ENCODE measurements around the gene CEP85L. TPM values are rescaled to one million over a fixed set of nuclear protein-coding genes. Genes with fewer than 3 reads are reported as not detected.

Gene CEP85L
- total and polyA plus RNA-seq, 2 donors (not counting 1 experiment from before 2014, with no cell fraction given): 7.3 to 22.0 TPM

DNA sequence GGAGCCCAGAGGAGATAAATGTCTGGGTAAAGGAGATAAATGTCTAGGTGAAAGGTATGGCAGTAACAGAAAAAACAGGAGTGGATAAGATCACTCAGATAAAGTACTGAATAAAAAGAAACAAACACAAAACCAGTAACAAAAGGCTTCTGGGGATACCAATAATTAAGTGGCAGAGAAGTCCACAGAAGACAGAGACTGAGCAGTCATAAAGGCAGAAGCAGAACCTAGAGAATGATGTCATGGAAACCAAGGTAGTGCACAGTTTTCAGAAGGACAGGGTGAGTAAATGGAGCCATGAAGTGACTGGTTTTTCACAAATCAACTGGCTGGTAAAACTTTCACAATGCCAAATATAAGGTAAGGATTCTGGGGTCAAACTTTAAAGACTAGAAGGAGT lies 184.2 kb downstream of the CEP85L start:
- Histone ChIP-seq H3K79me2 (ENCODE audit: control insufficient read depth, insufficient read depth, low read length) (no peaks in the 10 kb centered on the region), H2AFZ (ENCODE audit: low read length) (no peak overlapping the region), H3K4me2 (ENCODE audit: extremely low read depth, insufficient read depth, low read length) (no peak overlapping the region), H3K9ac (ENCODE audit: insufficient read depth, low read length) (no peak overlapping the region), H3K9me3 (ENCODE audit: control insufficient read depth, insufficient read depth, low read depth, low read length) (no peaks in the 10 kb centered on the region), H3K36me3 (ENCODE audit: control insufficient read depth, insufficient read depth, low read length) (peaks cover 2% of the 10 kb centered on the region), H3K27me3 (ENCODE audit: control insufficient read depth, insufficient read depth, low read length) (no peaks in the 10 kb centered on the region), H3K4me3 (replicated peaks in 1 of 4; ENCODE audit: control extremely low read depth in 1 of 4, insufficient read depth in 1 of 4, low read depth in 3 of 4, low read length in 4 of 4) (no peak overlapping the region), H3K27ac (ENCODE audit: insufficient read depth, low read length) (no peak overlapping the region), H4K20me1 (ENCODE audit: control insufficient read depth, extremely low read depth, insufficient read depth, low read length) (no peaks in the 10 kb centered on the region), H3K4me1 (ENCODE audit: control insufficient read depth, extremely low read depth, insufficient read depth, low read length) (peaks cover 2% of the 10 kb centered on the region)
- DNase-seq (ENCODE audit: low read depth in 2 of 2): no peak
- TF ChIP-seq, protein P1, sequence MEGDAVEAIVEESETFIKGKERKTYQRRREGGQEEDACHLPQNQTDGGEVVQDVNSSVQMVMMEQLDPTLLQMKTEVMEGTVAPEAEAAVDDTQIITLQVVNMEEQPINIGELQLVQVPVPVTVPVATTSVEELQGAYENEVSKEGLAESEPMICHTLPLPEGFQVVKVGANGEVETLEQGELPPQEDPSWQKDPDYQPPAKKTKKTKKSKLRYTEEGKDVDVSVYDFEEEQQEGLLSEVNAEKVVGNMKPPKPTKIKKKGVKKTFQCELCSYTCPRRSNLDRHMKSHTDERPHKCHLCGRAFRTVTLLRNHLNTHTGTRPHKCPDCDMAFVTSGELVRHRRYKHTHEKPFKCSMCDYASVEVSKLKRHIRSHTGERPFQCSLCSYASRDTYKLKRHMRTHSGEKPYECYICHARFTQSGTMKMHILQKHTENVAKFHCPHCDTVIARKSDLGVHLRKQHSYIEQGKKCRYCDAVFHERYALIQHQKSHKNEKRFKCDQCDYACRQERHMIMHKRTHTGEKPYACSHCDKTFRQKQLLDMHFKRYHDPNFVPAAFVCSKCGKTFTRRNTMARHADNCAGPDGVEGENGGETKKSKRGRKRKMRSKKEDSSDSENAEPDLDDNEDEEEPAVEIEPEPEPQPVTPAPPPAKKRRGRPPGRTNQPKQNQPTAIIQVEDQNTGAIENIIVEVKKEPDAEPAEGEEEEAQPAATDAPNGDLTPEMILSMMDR (conservative IDR thresholded peaks at IDR 0.05 in 1 of 2, IDR thresholded peaks at IDR 0.05 in 1 of 2; ENCODE audit: low read depth in 1 of 2, low read length in 2 of 2): no peak
- TF ChIP-seq EZH2 (IDR thresholded peaks at IDR 0.05; ENCODE audit: low read length, missing control alignments): no peak

- no peaks in the 10 kb centered on the region for H3K9me3 ChIP-seq (ENCODE audit: control insufficient read depth, insufficient read depth, low read depth, low read length)
- H3K4me1 ChIP-seq (ENCODE audit: control insufficient read depth, extremely low read depth, insufficient read depth, low read length): peaks cover 2% of the 10 kb centered on the region
- no peaks in the 10 kb centered on the region for H3K79me2 ChIP-seq (ENCODE audit: control insufficient read depth, insufficient read depth, low read length)
- no peak for TF ChIP-seq EZH2 (IDR thresholded peaks at IDR 0.05; ENCODE audit: low read length, missing control alignments)
- TF ChIP-seq, protein P1 (conservative IDR thresholded peaks at IDR 0.05 in 1 of 2, IDR thresholded peaks at IDR 0.05 in 1 of 2; ENCODE audit: low read depth in 1 of 2, low read length in 2 of 2): no peak
- peaks cover 2% of the 10 kb centered on the region for H3K36me3 ChIP-seq (ENCODE audit: control insufficient read depth, insufficient read depth, low read length)
- H4K20me1 ChIP-seq (ENCODE audit: control insufficient read depth, extremely low read depth, insufficient read depth, low read length): no peaks in the 10 kb centered on the region
- no peak overlapping the region for H3K9ac ChIP-seq (ENCODE audit: insufficient read depth, low read length)
- no peaks in the 10 kb centered on the region for H3K27me3 ChIP-seq (ENCODE audit: control insufficient read depth, insufficient read depth, low read length)
- H3K27ac ChIP-seq (ENCODE audit: insufficient read depth, low read length): no peak overlapping the region
- H3K4me3 ChIP-seq (replicated peaks in 1 of 4; ENCODE audit: control extremely low read depth in 1 of 4, insufficient read depth in 1 of 4, low read depth in 3 of 4, low read length in 4 of 4): no peak overlapping the region
- H2AFZ ChIP-seq (ENCODE audit: low read length): no peak overlapping the region
- H3K4me2 ChIP-seq (ENCODE audit: extremely low read depth, insufficient read depth, low read length): no peak overlapping the region
- DNase-seq (ENCODE audit: low read depth in 2 of 2): peak in 1 of 2 donors; percentile 8
Observed at GRCh38 chr6:118464620-118465019, 186.8 kb downstream of the CEP85L start.

- no peak overlapping the region for H2AFZ ChIP-seq (ENCODE audit: low read length)
- H3K79me2 ChIP-seq (ENCODE audit: control insufficient read depth, insufficient read depth, low read length): no peaks in the 10 kb centered on the region
- H3K27me3 ChIP-seq (ENCODE audit: control insufficient read depth, insufficient read depth, low read length): no peaks in the 10 kb centered on the region
- no peak overlapping the region for H3K27ac ChIP-seq (ENCODE audit: insufficient read depth, low read length)
- TF ChIP-seq EZH2 (IDR thresholded peaks at IDR 0.05; ENCODE audit: low read length, missing control alignments): no peak
- TF ChIP-seq, protein P1 (conservative IDR thresholded peaks at IDR 0.05 in 1 of 2, IDR thresholded peaks at IDR 0.05 in 1 of 2; ENCODE audit: low read depth in 1 of 2, low read length in 2 of 2): no peak
- no peaks in the 10 kb centered on the region for H3K9me3 ChIP-seq (ENCODE audit: control insufficient read depth, insufficient read depth, low read depth, low read length)
- H3K4me3 ChIP-seq (replicated peaks in 1 of 4; ENCODE audit: control extremely low read depth in 1 of 4, insufficient read depth in 1 of 4, low read depth in 3 of 4, low read length in 4 of 4): no peak overlapping the region
- no peak overlapping the region for H3K9ac ChIP-seq (ENCODE audit: insufficient read depth, low read length)
- H3K36me3 ChIP-seq (ENCODE audit: control insufficient read depth, insufficient read depth, low read length): no peaks in the 10 kb centered on the region
- no peaks in the 10 kb centered on the region for H4K20me1 ChIP-seq (ENCODE audit: control insufficient read depth, extremely low read depth, insufficient read depth, low read length)
- DNase-seq (ENCODE audit: low read depth in 2 of 2): no peak
- H3K4me2 ChIP-seq (ENCODE audit: extremely low read depth, insufficient read depth, low read length): no peak overlapping the region
- H3K4me1 ChIP-seq (ENCODE audit: control insufficient read depth, extremely low read depth, insufficient read depth, low read length): no peaks in the 10 kb centered on the region
Observed at GRCh38 chr6:118460958-118461470, 190.4 kb downstream of the CEP85L start.

All from fibroblast of lung (primary cell).